Retinal pigment epithelial cell (primary cell): Measurements from ENCODE around the gene NAA40.

Experiments
- DNase-seq: peaks from one replicate; pipeline ENCODE4 v3.0.0-alpha.2; 2010; ENCODE audit warnings: low read depth
- H3K4me3 ChIP-seq: 2 replicates; pipeline ENCODE4 v1.5.1; 2011; ENCODE audit warnings: mild to moderate bottlenecking, low read length, control low read depth, moderate library complexity
- CTCF ChIP-seq: conservative IDR thresholded peaks from 2 replicates; pipeline ENCODE4 v1.5.1; 2011; ENCODE audit warnings: low read depth, low read length, control low read depth, inconsistent platforms

The NAA40 gene

GRCh38 chr11:63938479-63939396, at the start of gene NAA40:
TSS of gene NAA40 (plus strand) at chr11:63939002. CDS start at chr11:63939097, 95 bp downstream.
- TF ChIP-seq CTCF = no peak
- DNase-seq = peak; percentile 83
- H3K4me3 ChIP-seq = peak within 1 kb of the TSS; percentile 85

GRCh38 chr11:63889344-63889743, 49.5 kb upstream of the NAA40 start:
- DNase-seq = no peak
- TF ChIP-seq CTCF = no peak
- no peak overlapping the region for H3K4me3 ChIP-seq

- H3K4me3 ChIP-seq = no peak overlapping the region
- DNase-seq = no peak
- no peak for TF ChIP-seq CTCF
These were observed 48.4 kb upstream of the NAA40 start for GRCh38 chr11:63890368-63890767.

GRCh38 chr11:63892228-63892627, 46.6 kb upstream of the NAA40 start:
- no peak for TF ChIP-seq CTCF
- DNase-seq = no peak
- no peak overlapping the region for H3K4me3 ChIP-seq

GRCh38 chr11:63893355-63893754, 45.4 kb upstream of the NAA40 start:
- TF ChIP-seq CTCF = no peak
- H3K4me3 ChIP-seq = no peak overlapping the region

GRCh38 chr11:63896071-63896470, 42.7 kb upstream of the NAA40 start:
- no peak for DNase-seq
- TF ChIP-seq CTCF = no peak

More at GRCh38 chr11:63893355-63893754, 45.4 kb upstream of the NAA40 start:
- DNase-seq = no peak

More at GRCh38 chr11:63896071-63896470, 42.7 kb upstream of the NAA40 start:
- no peak overlapping the region for H3K4me3 ChIP-seq
